ENCODE measurements around the gene CERS5.

GRCh38 chr12:50120521-50120920, 46.6 kb downstream of the CERS5 start:
- no peak for TF ChIP-seq CTCF (IDR thresholded peaks at IDR 0.05)
- no peak for TF ChIP-seq EZH2 (IDR thresholded peaks at IDR 0.05)
- TF ChIP-seq EZH2phosphoT487 (IDR thresholded peaks at IDR 0.05), result no peak
